ENCODE results near the gene WAC.

WAC gene

GRCh38 chr10:28544058-28544457, 11.1 kb downstream of the WAC start:
- no peak overlapping the region for H3K4me3 ChIP-seq (ENCODE audit: low read depth, low read length)
- DNase-seq (ENCODE audit: low read depth): no peak
- TF ChIP-seq CTCF (IDR thresholded peaks at IDR 0.05; ENCODE audit: low read depth, low read length, missing control alignments): no peak
- in situ Hi-C loops (cut with HindIII; ENCODE audit: low sequenced_read_pairs): no loop called here

- H3K4me3 ChIP-seq (ENCODE audit: low read depth, low read length): no peak overlapping the region
- in situ Hi-C loops (cut with HindIII; ENCODE audit: low sequenced_read_pairs): loop anchor here (5.0 kb wide), 1 partner anchor 41 kb away; no protein-coding TSS in a partner anchor
- TF ChIP-seq CTCF (IDR thresholded peaks at IDR 0.05; ENCODE audit: low read depth, low read length, missing control alignments): no peak
- DNase-seq (ENCODE audit: low read depth): no peak
Observed at GRCh38 chr10:28545967-28546644, 13.2 kb downstream of the WAC start.

GRCh38 chr10:28548781-28549498, 16.0 kb downstream of the WAC start:
- no peak for TF ChIP-seq CTCF (IDR thresholded peaks at IDR 0.05; ENCODE audit: low read depth, low read length, missing control alignments)
- in situ Hi-C loops (cut with HindIII; ENCODE audit: low sequenced_read_pairs): loop anchor here (5.0 kb wide), 1 partner anchor 38 kb away; no protein-coding TSS in a partner anchor
- H3K4me3 ChIP-seq (ENCODE audit: low read depth, low read length): no peak overlapping the region
- no peak for DNase-seq (ENCODE audit: low read depth)

- no peak overlapping the region for H3K4me3 ChIP-seq (ENCODE audit: low read depth, low read length)
- no peak for TF ChIP-seq CTCF (IDR thresholded peaks at IDR 0.05; ENCODE audit: low read depth, low read length, missing control alignments)
- no peak for DNase-seq (ENCODE audit: low read depth)
- in situ Hi-C loops (cut with HindIII; ENCODE audit: low sequenced_read_pairs): no loop called here
Observed at GRCh38 chr10:28551086-28551485, 18.2 kb downstream of the WAC start.

GRCh38 chr10:28552775-28553174, 19.9 kb downstream of the WAC start:
- no peak for DNase-seq (ENCODE audit: low read depth)
- in situ Hi-C loops (cut with HindIII; ENCODE audit: low sequenced_read_pairs): no loop called here
- H3K4me3 ChIP-seq (ENCODE audit: low read depth, low read length): no peak overlapping the region
- TF ChIP-seq CTCF (IDR thresholded peaks at IDR 0.05; ENCODE audit: low read depth, low read length, missing control alignments): no peak

GRCh38 chr10:28554009-28554408, 21.1 kb downstream of the WAC start:
- no peak overlapping the region for H3K4me3 ChIP-seq (ENCODE audit: low read depth, low read length)
- TF ChIP-seq CTCF (IDR thresholded peaks at IDR 0.05; ENCODE audit: low read depth, low read length, missing control alignments): no peak
- in situ Hi-C loops (cut with HindIII; ENCODE audit: low sequenced_read_pairs): no loop called here
- DNase-seq (ENCODE audit: low read depth): no peak
